GM23248 (cell line): ENCODE results near the gene PSAP. TPM values are rescaled to one million over a fixed set of nuclear protein-coding genes. Genes with fewer than 3 reads are reported as not detected.
"Not testable (repeated sequence)": the region's sequence is repeated elsewhere in the genome, so short reads cannot be mapped to it uniquely, and the experiment has no call there.

Experiments
- DNase-seq: peaks from one replicate; pipeline ENCODE4 v3.0.0-alpha.2; 2015
- H2AFZ ChIP-seq: fragments of 200-600 bp; sonication (generic); 2 replicates; pipeline ENCODE4 v1.6.1; 2016; ENCODE audit warnings: antibody characterized with exemption
- H3F3A ChIP-seq: fragments of 200-600 bp; sonication (generic); 2 replicates; pipeline ENCODE4 v1.6.1; 2016; ENCODE audit warnings: mild to moderate bottlenecking, antibody characterized with exemption, mixed run types; ENCODE audit not compliant: insufficient read depth
- H3K27ac ChIP-seq: fragments of 200-600 bp; sonication (generic); 2 replicates; pipeline ENCODE4 v1.5.1; 2016; ENCODE audit warnings: mild to moderate bottlenecking
- H3K27me3 ChIP-seq: fragments of 200-600 bp; sonication (generic); replicated peaks from 2 replicates; pipeline ENCODE4 v1.6.1; 2016; ENCODE audit warnings: mild to moderate bottlenecking; ENCODE audit not compliant: insufficient read depth
- H3K36me3 ChIP-seq: fragments of 200-600 bp; sonication (generic); 2 replicates; pipeline ENCODE4 v1.6.1; 2016; ENCODE audit warnings: low read depth, mild to moderate bottlenecking
- H3K4me1 ChIP-seq: fragments of 200-600 bp; sonication (generic); 2 replicates; pipeline ENCODE4 v1.6.1; 2016; ENCODE audit warnings: mild to moderate bottlenecking; ENCODE audit not compliant: insufficient read depth
- H3K4me2 ChIP-seq: fragments of 200-600 bp; sonication (generic); one replicate; pipeline ENCODE4 v1.6.1; 2016; ENCODE audit warnings: mild to moderate bottlenecking; ENCODE audit not compliant: unreplicated experiment
- H3K4me3 ChIP-seq: fragments of 200-600 bp; sonication (generic); 2 replicates; pipeline ENCODE4 v1.5.1; 2016; ENCODE audit warnings: mild to moderate bottlenecking
- H3K79me2 ChIP-seq: fragments of 200-600 bp; sonication (generic); 2 replicates; pipeline ENCODE4 v1.6.1; 2016; ENCODE audit warnings: mild to moderate bottlenecking; ENCODE audit not compliant: insufficient read depth
- H3K9ac ChIP-seq: fragments of 200-600 bp; sonication (generic); 2 replicates; pipeline ENCODE4 v1.6.1; 2016; ENCODE audit warnings: mild to moderate bottlenecking
- H3K9me2 ChIP-seq: fragments of 200-600 bp; sonication (generic); 2 replicates; pipeline ENCODE4 v1.6.1; 2016; ENCODE audit warnings: mixed run types, mild to moderate bottlenecking, moderate library complexity; ENCODE audit not compliant: insufficient read depth
- H3K9me3 ChIP-seq: fragments of 200-600 bp; sonication (generic); one replicate; pipeline ENCODE4 v1.6.1; 2017; ENCODE audit warnings: low read depth
- H4K20me1 ChIP-seq: fragments of 200-600 bp; sonication (generic); 2 replicates; pipeline ENCODE4 v1.6.0; 2016; ENCODE audit not compliant: insufficient read depth
- EZH2 ChIP-seq: fragments of 200-600 bp; sonication (generic); IDR thresholded peaks from 2 replicates; pipeline ENCODE4 v1.6.1; 2018; ENCODE audit warnings: antibody characterized with exemption, mild to moderate bottlenecking; ENCODE audit not compliant: insufficient read depth, poor library complexity, severe bottlenecking
- EZH2phosphoT487 ChIP-seq: fragments of 200-600 bp; sonication (generic); IDR thresholded peaks from 2 replicates; pipeline ENCODE4 v1.6.1; 2018; ENCODE audit warnings: antibody characterized with exemption, moderate library complexity, mild to moderate bottlenecking, low read depth; ENCODE audit not compliant: insufficient read depth
- WGBS, 2 experiments: methylation state at CpG; one replicate each; pipeline ENCODE4 v1.1.6; 2015 to 2017; ENCODE audit warnings: low lambda C conversion rate in 2 of 2, low coverage in 1 of 2; ENCODE audit errors: missing lambda C conversion rate in 2 of 2; 5-methylcytosine and 5-hydroxymethylcytosine counted together
- in situ Hi-C: fragments of 300-500 bp; cut with MboI; formaldehyde crosslinking; loops from 2 replicates; pipeline ENCODE4 v1.15.0; 2020
- polyA plus RNA-seq: library from polyadenylated mRNA; unstranded; fragments of >200 nt; fragmentation: Nextera tagmentation; extraction: Ambion mirVana; gene quantifications from 2 replicates; pipeline ENCODE4 v1.2.1, GENCODE V29; 2016
- total RNA-seq: library from RNA; depleted of rRNA; stranded (reverse); fragments of >200 nt; shearing (Covaris generic); gene quantifications from 2 replicates; pipeline ENCODE4 v1.2.3, GENCODE V29; 2014

PSAP gene
- total and polyA plus RNA-seq, 2 experiments from 2014 or later: 715 to 1,142 TPM

DNA sequence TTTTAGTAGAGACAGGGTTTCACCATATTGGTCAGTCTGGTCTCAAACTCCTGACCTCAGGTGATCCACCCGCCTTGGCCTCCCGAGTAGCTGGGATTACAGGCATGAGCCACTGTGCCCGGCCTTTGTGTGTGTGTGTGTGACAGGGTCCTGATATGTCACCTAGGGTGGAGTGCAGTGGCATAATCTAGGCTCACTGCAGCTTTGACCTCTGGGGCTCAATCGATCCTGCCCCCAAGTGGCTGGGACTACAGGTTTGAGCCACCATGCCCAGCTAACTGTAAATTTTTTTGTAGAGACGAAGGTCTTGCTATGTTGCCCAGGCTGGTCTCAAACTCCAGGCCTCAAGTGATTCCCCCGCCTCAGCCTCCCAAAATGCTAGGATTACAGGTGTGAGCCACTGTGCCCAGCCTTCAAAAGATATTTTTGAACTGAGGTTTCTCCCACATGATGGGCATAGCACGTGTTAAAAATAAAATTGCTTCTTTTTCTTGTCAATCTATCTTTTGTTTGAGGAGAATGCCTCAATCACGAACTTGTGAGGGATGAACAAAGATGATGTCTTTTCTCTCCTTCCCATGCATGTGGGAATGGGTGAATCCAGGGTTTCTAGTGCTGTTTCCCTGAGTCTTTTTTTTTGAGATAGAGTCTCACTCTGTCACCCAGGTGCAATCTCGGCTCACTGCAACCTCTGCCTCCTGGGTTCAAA lies 30.8 kb upstream of the PSAP start:
- DNase-seq: no peak
- in situ Hi-C loops: no loop called here
- no peaks in the 10 kb centered on the region for H3K36me3 ChIP-seq
- H3K27ac ChIP-seq: no peak overlapping the region
- no peaks in the 10 kb centered on the region for H3K79me2 ChIP-seq
- H4K20me1 ChIP-seq: no peaks in the 10 kb centered on the region
- no peak overlapping the region for H3K4me3 ChIP-seq
- no peaks in the 10 kb centered on the region for H3K27me3 ChIP-seq
- no peak overlapping the region for H3K9ac ChIP-seq
- H3F3A ChIP-seq: peaks cover 2% of the 10 kb centered on the region; the same call in 1 of the 2 replicates
- no peak overlapping the region for H3K4me2 ChIP-seq
- no peaks in the 10 kb centered on the region for H3K4me1 ChIP-seq
- no peak overlapping the region for H2AFZ ChIP-seq
- TF ChIP-seq EZH2phosphoT487 (no peak), EZH2 (no peak)
- H3K9me3 ChIP-seq: no peaks in the 10 kb centered on the region
- 89 to 90% methylated on average over 9 of the region's 9 CpGs for WGBS, 2 experiments
- H3K9me2 ChIP-seq: no peaks in the 10 kb centered on the region

DNA sequence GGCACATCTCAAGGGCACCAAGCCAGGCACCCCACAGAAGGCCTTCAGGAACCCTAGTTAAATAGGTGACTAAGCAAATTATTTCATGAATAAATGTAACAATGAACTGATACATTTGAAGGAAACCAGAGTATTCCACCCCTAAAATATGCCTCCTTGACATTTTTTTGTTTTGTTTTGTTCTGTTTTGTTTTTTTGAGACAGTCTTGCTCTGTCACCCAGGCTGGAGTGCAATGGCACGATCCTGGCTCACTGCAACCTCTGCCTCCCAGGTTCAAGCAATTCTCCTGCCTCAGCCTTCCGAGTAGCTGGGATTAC lies 30.2 kb upstream of the PSAP start:
- DNase-seq, H3K27me3 ChIP-seq, H3F3A ChIP-seq, H3K4me3 ChIP-seq, H3K9me2 ChIP-seq, in situ Hi-C loops, H3K9ac ChIP-seq, H3K36me3 ChIP-seq, H3K27ac ChIP-seq, H3K4me1 ChIP-seq, H2AFZ ChIP-seq, H3K79me2 ChIP-seq, H4K20me1 ChIP-seq, H3K9me3 ChIP-seq, H3K4me2 ChIP-seq: not testable (repeated sequence)
- 91 to 93% methylated on average over 2 of the region's 2 CpGs for WGBS, 2 experiments

DNA sequence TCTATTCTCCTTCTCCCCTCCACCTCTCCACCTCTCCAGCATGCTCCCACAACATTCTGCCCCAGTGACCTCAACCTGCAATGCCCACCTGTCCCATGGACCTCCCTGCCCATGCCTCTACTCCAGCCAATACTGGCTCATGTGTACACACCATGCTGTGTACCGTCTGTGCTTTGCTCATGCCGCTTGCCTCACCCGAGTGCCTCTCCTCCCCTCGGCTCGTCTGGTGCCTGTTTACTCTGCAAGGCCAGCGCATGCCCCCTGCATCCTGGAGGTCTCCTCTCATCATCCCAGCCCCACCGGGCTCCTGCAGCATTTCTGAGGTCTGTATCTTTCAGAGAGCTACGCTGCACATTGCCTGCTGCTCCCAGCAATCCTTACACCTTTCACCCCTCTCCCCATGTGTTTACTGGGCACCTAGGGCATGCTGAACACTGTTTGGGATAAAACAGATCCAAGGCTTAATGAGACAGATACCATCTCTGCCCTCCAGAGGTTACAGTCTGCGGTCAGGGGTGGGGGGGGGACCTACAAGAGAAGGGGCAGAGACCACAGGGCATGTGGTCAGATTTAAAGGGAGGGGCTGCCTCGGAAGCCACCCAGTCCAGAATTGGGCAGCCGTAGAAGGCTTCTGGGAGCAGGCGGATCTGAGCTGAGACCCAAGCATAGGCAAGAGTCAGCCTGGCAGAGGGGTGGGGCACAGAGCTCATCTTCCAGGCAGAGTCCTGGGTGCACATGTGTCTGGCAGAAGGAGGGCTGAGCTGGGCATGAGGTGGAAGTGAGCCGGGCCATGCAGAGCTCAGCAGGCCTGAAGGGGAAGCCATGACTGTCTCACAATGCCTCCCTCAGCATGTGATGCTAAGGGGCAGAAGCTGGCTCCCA lies 29.6 kb upstream of the PSAP start:
- DNase-seq: peak; percentile 19
- no peaks in the 10 kb centered on the region for H4K20me1 ChIP-seq

GRCh38 chr10:71878327-71879034 lies 27.4 kb upstream of the PSAP start:
- DNase-seq: no peak
- Histone ChIP-seq H3K36me3 (no peaks in the 10 kb centered on the region), H3F3A (no peaks in the 10 kb centered on the region), H3K27me3 (no peaks in the 10 kb centered on the region), H3K9me3 (no peaks in the 10 kb centered on the region), H3K4me1 (no peaks in the 10 kb centered on the region), H3K79me2 (no peaks in the 10 kb centered on the region), H4K20me1 (no peaks in the 10 kb centered on the region), H3K9me2 (no peaks in the 10 kb centered on the region), H3K27ac (no peak overlapping the region), H3K9ac (no peak overlapping the region), H2AFZ (no peak overlapping the region), H3K4me3 (no peak overlapping the region), H3K4me2 (no peak overlapping the region)
- TF ChIP-seq EZH2: no peak
- 63 to 69% methylated on average over 17 of the region's 18 CpGs for WGBS, 2 experiments
- in situ Hi-C loops: no loop called here

More for the DNA sequence above, 29.6 kb upstream of the PSAP start:
- Histone ChIP-seq H3K9me2 (no peaks in the 10 kb centered on the region), H3F3A (no peaks in the 10 kb centered on the region), H3K79me2 (no peaks in the 10 kb centered on the region), H3K4me2 (no peak overlapping the region), H3K36me3 (no peaks in the 10 kb centered on the region), H3K9me3 (no peaks in the 10 kb centered on the region), H3K27ac (no peak overlapping the region), H3K4me3 (no peak overlapping the region), H3K9ac (no peak overlapping the region), H3K27me3 (no peaks in the 10 kb centered on the region), H3K4me1 (no peaks in the 10 kb centered on the region), H2AFZ (no peak overlapping the region)
- TF ChIP-seq EZH2 (no peak), EZH2phosphoT487 (no peak)
- in situ Hi-C loops: no loop called here
- 61 to 70% methylated on average over 13 of the region's 13 CpGs for WGBS, 2 experiments
